ENCODE results near the gene CHMP4B.

The CHMP4B gene, protein sequence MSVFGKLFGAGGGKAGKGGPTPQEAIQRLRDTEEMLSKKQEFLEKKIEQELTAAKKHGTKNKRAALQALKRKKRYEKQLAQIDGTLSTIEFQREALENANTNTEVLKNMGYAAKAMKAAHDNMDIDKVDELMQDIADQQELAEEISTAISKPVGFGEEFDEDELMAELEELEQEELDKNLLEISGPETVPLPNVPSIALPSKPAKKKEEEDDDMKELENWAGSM

DNA sequence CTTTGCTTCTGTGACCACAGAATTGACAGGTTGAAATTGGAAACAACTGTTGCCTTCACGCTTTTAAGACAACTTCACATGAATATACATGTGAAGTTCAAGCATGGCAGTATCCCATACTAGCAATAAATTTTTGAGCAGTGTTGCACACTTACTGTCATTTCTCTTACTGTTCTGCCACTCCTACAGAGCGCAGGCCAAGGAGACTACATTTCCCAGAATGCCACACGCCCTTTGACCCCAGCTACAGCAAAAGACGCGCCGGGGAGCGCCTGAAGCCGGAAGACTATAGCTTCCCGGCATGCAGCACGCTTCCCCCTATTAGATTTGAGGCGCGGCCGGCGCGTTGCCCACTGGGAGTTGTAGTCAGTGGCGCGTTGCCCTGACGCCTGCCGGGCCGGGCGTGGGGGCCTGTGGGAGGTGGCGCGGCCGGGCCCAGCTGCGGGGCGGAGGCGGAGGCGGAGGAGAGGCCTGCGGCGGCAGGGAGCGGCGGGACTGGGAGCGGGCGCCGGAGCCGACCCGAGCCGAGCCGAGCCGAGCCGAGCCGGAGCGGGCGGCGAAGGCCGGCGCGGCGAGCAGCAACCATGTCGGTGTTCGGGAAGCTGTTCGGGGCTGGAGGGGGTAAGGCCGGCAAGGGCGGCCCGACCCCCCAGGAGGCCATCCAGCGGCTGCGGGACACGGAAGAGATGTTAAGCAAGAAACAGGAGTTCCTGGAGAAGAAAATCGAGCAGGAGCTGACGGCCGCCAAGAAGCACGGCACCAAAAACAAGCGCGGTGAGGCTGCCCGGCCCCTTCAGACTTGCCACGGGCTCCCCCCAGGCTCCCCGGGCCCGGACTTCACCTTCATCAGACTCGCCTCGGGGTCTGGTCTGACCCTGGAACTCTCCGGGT is at the start of gene CHMP4B:
Gene CHMP4B, plus strand, starts transcription at position 464 of the 891 bp plus-strand sequence. Its CDS starts 121 bp downstream, at position 585.
- DNase-seq, result peak; percentile 98

DNA sequence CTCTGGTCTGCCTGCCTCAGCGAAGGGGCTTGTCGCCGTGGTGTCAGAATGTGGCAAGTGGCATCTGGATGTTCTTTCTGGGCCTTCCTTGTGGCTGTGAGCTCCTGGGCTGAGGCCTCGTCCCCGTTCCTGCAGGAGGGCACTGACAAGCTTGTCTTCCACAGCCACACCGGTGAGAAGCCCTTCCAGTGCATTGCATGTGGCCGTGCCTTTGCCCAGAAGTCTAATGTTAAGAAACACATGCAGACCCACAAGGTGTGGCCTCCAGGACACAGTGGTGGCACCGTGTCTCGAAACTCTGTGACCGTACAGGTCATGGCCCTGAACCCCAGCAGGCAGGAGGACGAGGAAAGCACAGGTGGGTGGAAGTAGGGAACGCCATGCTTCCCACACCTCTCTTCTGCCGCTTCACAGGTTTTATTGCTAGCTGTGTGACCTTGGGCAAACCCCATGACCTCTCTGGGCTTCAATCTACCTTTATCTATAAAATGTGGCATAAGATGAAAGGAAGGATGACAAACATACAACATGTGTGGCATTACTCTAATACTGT is 49.4 kb upstream of the CHMP4B start:
- DNase-seq, result no peak

- no peak for DNase-seq
These were observed 46.0 kb upstream of the CHMP4B start for GRCh38 chr20:33765099-33765498.

GRCh38 chr20:33765592-33765991 is 45.6 kb upstream of the CHMP4B start:
- no peak for DNase-seq

DNA sequence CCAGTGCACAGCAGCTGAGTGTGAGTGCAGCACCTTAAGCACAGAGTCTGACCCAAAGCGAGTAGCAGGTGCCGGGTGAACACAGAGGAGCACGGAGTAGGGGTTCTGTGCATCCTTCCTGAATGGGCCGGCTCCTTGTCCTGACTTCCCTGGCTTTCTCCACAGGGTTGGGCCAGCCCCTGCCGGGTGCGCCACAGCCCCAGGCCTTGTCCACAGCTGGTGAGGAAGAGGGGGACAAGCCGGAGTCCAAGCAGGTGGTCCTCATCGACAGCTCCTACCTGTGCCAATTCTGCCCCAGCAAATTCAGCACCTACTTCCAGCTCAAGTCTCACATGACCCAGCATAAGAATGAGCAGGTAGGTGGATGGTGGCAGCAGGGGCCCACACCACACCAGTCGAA is 44.5 kb upstream of the CHMP4B start:
- no peak for DNase-seq

- DNase-seq, result no peak
These were observed 43.4 kb upstream of the CHMP4B start for GRCh38 chr20:33767777-33768138.

DNA sequence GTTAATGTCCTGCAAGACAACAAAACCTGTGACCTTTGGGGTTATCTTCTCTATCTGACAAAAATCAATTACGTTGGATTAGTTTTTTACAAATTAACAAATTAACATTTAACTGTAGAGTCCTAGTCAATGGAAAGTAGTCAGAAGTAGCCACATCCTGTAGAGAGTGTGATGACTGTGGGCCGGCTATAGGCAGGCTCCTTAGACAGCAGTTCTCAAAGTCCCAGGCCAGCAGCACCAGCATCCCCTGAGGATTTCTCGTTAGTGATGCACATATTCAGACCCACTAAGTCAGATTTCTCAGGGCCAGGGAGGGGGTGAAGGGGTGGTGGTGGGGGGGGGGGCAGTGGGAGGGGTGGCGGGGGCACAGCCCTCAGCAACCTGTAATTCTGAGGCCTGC is 42.1 kb upstream of the CHMP4B start:
- no peak for DNase-seq

- no peak for DNase-seq
These were observed 41.1 kb upstream of the CHMP4B start for GRCh38 chr20:33770005-33770404.

- no peak for DNase-seq
These were observed 39.2 kb upstream of the CHMP4B start for GRCh38 chr20:33771938-33772337.

DNA sequence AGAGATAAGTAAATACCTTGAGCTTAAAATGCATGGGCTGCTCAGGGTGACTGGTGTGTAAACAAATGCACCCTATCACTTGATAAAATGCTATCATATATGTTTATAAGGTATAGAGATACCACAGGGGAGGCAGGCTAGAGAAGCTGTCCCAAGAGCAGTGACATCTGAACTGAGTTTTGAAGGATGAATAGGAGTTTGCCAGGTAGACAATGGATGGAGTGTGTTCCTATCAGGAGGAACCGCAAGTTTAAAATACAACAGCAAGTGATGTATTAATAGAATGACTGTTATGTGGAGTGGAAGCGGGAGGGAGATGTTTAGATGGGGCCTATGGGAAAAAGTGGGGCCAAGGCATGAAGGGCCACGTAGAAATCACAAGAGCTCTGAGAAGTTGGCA is 38.7 kb upstream of the CHMP4B start:
- no peak for DNase-seq

DNA sequence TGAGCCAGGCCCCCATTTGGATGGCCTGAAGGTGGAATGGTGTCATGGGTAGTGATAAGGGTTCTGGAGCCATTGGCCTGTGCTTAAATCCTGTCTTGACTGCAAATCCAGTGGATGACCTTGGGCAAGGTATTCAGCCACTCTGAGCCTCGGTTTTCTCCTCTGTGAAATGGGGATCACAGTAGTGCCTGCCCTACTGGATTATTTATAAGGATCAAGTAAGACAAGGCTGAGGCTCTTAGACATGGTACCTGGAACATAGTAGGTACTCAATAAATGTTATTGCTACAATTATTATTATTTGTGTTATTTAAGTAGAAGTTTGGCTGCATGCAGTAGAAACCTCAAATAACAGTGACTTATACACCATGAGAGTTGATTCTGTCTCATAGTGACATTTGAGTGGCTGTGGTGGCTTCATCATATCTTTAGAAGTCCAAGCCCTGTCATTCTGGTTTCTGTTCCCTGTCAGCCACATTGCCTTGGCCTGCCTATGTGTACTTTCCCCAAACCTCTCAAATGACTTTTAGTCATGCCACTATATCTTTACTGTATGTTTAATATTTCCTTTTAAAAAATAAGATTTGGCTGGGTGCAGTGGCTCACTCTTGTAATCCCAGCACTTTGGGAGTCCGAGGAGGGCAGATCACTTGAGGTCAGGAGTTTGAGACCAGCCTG is 37.6 kb upstream of the CHMP4B start:
- DNase-seq, result peak in 1 of 2 donors; percentile 16

DNA sequence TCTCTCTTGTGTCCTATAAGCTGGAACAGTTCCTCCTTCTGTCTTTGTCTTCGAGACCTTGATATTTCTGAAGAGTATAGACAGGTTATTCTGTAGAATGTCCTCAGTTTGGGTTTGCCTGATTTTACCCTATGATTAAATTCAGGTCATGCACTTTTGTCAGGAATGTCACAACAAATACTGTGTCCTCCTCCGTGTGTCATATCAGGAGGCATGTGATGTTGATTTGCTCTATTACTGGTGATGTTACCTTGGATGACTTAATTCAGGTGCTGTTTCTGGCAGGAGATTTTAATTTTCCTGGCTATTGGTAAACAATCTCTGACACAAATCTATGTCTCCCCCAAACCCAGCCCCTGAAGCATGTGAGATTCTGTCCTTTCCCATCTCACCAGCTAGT is 33.3 kb upstream of the CHMP4B start:
- DNase-seq, result no peak

GRCh38 chr20:33781133-33781532 is 30.0 kb upstream of the CHMP4B start:
- DNase-seq, result no peak

DNA sequence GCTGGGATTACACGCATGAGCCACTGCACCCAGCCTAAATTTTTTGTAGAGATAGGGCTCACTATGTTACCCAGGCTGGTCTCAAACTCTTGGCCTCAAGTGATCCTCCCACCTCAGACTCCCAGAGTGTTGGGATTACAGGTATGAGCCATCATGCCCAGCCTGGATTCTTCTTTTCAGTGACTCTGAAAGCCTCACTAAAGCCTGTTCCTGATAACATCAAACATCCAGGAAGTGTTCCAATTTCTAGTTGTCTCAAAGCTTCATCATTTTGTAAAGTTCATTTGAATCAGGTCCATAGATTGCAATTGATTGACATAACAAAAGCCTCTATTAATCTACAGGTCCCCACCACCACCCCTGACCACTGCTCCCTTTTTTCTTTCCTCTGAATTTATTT is 29.2 kb upstream of the CHMP4B start:
- no peak for DNase-seq

- DNase-seq, result no peak
These were observed 27.9 kb upstream of the CHMP4B start for GRCh38 chr20:33783256-33783655.

DNA sequence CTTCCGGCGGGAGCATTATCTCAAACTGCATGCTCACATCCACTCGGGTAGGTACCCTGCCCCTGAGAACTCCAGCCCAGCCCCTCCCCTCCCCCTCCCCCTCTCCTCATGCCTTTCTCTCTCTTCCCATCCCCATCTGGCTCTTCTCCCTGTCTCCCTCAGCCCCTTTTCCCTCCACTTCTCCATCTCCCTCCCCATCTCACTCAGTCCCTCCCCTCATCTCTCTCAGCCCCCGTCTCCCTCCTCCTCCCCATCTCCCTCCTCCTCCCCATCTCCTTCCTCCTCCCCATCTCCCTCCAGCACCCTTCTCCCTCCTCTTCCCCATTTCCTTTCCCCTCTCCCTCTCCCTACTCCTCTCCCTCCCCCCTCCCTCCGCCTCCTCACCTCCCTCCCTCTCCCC is 27.3 kb upstream of the CHMP4B start:
- DNase-seq, result no peak

GRCh38 chr20:33784225-33784624 is 26.9 kb upstream of the CHMP4B start:
- no peak for DNase-seq

- no peak for DNase-seq
These were observed 25.6 kb upstream of the CHMP4B start for GRCh38 chr20:33785503-33785902.

DNA sequence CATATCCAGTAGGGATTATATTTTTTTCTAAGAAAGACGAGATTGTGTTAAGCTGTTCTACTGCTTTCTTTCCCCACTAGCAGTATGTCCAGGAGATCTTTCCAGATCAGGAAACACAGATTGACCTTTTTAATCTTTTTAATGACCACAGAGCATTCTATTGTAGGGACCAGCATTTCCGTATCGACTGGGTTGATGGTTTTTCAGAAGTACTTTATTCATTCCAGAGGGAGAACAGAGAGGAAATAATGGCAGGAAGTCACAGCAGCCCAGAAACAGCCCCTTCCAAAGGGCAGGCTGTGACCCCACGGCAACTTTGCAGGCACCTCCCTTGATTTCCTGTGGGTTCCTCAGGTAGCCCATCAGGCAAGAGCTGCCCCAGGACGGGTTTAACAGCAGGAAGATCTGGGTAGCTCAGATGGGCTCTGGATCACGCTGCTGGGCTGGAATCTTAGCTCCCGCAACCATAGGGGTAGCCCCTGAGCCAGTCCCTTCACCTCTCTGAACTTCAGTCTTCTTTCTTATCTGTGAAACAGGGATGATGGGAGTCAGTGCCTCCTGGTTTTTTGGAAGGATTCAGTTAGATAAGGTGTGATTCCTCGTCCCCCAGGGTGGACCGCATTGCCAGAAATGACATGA is 23.8 kb upstream of the CHMP4B start:
- DNase-seq, result no peak

GRCh38 chr20:33788351-33789049 is 22.6 kb upstream of the CHMP4B start:
- DNase-seq, result no peak

- no peak for DNase-seq
These were observed 21.9 kb upstream of the CHMP4B start for GRCh38 chr20:33789109-33789857.

DNA sequence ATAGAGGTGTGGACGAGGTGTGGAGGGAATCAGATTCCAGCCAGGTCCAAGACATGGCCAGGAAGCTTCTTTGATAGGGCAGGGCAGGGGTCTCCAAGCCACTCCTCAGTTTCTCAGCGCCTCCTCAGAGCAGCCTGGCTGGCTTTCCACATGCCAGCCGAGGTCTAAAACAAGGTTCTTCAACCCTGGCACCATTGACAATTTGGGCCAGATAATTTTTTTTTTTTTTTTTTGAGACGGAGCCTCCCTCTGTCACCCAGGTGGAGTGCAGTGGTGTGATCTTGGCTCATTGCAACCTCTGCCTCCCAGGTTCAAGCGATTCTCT is 21.3 kb upstream of the CHMP4B start:
- no peak for DNase-seq

All from CD4-positive, alpha-beta T cell treated with Interleukin-1 beta for 1 hour (primary cell).